ENCODE measurements around the gene SLC35F5.
"Not testable (repeated sequence)": the region's sequence is repeated elsewhere in the genome, so short reads cannot be mapped to it uniquely, and the experiment has no call there.

Gene SLC35F5

DNA sequence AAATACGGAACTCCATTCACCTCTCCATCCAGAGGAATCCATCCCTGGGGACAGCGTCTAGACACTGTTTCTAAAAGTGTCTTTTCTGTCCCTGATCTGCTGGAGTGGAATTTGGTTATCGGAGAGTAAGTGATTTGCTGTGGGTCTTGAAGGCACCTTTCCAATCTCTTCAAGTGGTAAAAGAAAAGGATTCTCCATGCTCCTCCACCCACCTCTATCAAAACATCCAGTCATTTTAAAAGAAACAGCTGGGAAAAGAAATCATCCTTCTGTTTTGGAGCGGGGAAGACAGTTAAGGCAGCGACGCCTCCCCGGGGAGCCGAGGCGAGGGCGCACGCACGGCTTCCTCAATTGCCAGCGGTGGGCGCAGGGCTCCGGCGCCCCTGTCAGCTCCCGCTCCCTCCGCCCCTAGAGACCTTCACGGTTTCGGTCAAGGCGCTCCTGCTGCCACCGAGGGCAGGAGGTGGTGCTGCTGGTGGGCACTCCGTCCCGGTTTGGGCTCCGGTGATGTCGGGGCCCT is 547 bp downstream of the SLC35F5 start:
- DNase-seq (ENCODE audit: low spot score), result no peak
- no peak for FAIRE-seq

DNA sequence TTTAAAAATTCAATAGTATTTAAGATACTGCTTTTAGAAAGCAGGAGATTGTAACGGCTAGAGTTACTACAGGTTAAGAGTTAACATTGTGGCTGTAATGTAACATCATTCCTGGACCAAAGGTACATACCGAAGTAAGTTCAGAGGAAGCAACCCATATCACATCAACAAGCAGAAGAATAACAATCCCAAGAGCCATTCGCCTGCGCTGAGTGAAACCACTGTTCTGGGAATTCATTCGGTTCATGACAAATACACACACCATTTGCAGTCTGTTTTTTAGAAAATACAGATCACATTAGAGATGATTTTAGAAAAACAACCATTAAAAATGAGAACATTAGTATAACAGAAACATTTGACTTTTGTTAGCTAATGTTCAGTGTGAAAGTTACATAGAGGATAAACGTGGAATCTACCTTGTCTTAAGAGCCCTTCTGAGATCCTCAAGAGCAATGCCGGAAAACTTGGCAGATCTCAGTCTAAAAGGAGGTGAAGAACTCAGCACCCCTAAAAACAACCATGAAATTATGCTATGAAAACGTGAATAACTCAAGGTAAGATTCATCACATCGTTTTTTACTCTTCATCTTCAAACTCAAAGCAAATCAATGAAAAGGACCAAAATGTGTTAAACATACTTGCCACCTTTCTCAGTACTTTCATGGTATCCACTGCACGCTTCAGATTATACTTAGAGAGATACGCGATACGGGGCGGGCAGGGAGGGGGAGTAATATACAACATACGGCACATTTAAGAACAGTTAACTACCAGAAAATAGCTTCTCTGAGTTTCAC is 1.2 kb downstream of the SLC35F5 start:
- FAIRE-seq (no peak), DNase-seq (ENCODE audit: low spot score) (no peak)

DNA sequence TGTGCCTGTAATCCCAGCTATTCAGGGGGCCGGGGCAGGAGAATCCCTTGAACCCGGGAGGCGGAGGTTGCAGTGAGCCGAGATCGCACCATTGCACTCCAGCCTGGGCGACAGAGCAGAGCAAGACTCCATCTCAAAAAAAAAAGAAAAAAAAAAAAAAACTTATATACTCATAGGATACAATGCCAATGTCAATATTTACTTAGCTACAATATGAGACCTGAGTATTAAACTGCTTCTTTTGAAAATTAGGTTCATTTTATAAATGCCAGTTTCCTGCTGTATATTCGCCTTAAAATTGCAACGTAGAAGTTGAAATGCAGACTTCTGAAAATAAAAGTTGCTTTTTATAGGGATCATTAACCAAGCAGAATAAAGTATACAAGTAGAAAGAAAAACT is 2.3 kb downstream of the SLC35F5 start:
- DNase-seq (ENCODE audit: low spot score), result no peak
- no peak for FAIRE-seq

DNA sequence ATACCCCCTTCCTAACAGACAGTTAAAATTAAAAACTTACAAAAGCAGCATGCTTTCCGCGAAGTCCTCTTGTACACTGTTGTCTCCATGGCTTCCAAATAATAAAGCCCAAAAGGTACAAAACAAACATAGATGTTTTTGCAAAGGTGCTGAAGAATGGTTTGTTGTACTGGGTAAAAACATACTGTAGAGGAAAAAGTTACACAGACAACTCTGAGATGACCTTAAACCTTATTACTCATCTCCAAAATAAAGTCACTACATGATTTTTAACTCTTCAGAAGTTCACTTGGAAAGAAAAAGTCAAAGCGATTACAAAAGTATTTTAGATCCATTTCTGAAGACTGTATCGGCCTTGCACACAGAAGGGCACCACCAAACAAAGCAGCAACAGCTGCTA is 6.1 kb downstream of the SLC35F5 start:
- DNase-seq (ENCODE audit: low spot score), result no peak
- FAIRE-seq, result no peak

DNA sequence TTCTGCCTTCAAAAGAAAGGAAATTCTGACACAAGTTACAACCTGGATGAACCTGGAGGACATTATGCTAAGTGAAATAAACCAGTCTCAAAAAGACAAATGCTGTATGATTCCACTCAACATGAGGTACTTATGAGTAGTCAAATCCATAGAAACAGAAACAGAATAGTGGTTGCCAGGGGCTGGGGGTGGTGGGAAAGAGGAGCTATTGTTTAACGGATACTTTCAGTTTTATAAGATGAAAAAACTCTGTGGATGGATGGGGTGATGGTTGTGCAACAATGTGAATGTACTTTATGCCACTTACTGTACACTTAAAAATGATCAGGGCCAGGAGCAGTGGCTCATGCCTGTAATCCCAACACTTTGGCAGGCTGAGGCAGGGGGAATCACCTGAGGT is 15.4 kb downstream of the SLC35F5 start:
- FAIRE-seq, result no peak

DNA sequence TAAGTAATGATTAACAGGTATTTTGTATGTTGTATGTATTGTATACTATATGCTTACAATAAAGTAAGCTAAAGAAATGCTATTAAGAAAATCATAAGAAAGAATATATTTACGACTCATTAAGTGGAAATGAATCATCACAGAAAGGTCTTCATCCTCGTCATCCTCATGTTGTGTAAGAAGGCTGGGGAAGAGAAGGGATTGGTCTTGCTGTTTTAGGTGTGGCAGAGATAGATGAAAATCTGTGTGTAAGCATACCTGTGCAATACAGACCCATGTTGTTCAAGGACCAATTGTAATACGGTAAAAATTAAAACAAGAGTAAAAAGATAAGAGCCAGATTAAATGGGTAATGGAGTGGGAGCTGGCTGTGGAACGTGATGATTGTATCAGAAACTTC is 16.6 kb downstream of the SLC35F5 start:
- FAIRE-seq (no peak), DNase-seq (ENCODE audit: low spot score) (no peak)

More for the DNA sequence above, 15.4 kb downstream of the SLC35F5 start:
- DNase-seq (ENCODE audit: low spot score), result no peak

DNA sequence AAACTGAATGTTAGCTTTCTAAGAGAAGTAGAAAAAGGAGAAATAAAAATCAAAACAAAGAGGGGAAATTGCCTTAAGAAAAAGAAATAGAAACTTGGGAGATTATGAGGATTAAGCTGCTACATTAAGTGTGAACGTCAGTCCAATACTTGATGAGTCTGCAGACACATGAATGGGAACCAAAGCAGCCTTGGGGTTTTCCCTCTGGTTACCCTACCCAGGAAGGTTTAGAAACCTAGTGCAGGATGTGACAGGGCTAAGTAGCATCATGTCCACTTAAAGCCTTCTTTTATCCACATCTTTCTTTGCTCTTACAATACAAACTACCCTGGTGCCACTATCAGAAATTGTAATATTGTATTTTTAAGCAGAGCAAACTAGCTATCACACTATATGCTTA is 22.3 kb downstream of the SLC35F5 start:
- FAIRE-seq, result no peak
- DNase-seq (ENCODE audit: low spot score), result no peak

DNA sequence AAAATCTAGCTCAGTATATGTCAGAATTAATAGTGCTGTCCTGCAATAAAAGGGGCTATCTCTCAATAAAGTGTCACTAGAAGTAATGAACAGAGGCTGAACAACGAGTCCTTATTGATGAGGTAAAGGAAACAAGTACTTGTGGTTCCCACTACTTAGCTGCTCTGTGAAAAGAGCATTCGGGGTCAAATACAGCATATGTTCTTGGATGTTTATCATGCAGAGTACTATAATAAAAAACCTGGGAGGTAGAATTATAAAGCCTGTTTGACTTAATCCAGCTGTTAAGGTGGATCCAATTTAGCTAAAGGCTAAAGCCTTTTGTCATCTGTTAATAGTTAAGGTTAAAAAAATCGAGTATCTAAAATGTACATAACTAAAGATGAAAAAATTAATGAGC is 32.4 kb downstream of the SLC35F5 start:
- DNase-seq (ENCODE audit: low spot score), result no peak
- no peak for FAIRE-seq

DNA sequence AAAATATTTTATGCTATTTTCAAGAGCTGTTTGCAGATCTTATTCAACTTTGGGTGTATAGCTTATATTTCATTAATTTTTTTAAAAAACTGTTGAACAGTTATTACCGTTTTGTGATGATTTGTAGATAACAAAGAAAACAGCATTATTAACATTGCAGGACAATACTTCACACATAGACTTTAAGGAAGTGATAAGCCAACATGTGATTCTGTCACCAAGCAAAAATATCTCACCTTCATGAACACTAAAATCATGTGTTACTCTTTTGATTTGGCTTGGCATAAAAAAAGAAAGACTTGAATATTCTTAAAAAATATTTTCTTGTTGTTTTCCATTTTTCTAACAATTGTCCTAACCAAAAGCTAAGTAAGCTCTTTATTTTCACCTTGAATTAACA is 33.0 kb downstream of the SLC35F5 start:
- FAIRE-seq (no peak), DNase-seq (ENCODE audit: low spot score) (no peak)

DNA sequence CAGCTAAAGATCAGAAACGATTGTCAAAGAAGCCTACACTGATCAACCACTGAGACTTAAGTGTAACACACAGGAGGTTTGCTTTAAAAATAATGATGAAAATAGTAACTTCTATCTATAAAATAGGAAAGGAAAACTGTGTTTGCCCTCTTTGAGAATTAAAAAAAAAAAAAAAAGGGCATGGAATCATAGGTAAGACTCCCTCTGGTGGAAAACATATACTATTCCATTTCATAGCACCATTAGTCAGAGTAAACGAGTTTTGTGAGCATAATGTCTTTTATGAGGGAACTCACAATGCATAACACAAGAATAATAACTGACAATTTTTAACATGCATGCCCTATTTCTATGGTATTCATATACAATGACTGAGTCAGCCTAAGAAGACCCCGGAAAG is 36.3 kb downstream of the SLC35F5 start:
- FAIRE-seq (no peak), DNase-seq (ENCODE audit: low spot score) (peak; percentile 32)

DNA sequence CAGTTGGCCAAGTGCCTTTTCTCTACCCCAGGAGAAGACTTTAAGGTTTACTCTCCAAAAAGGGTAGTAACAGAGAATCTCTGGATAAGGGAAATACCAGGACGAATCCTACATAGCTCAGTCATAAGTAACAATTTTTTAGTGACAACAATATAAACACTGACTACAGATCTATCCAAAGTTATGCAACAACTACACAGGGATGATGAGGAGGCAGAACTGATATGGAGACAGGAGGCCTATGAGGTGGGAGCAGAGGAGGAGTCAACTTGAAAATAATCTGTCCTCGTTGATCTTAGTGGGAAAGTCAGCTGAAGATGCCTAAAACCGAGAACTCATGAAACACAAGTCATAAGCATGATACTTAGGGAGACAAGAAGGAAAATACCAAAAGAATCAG is 40.2 kb downstream of the SLC35F5 start:
- DNase-seq (ENCODE audit: low spot score) (no peak), FAIRE-seq (no peak)

DNA sequence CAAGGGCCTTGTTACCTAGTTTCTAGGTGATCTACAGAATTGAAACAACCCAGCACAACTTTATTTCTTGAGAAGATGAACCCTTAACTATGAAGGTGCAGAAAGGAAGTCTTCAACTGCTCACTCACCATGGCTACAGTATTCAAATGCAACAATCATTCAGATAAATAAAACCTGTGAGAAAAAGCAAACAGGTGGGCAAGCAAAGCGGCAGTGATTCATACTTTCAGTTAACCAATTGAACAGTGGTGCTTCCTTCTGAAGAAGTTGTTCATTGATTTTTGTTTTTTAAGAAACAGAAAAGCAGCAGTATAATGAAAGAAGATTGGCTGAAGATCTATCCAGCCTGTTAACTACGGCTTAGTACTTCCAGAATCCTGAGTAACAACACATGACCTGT is 43.5 kb downstream of the SLC35F5 start:
- FAIRE-seq (no peak), DNase-seq (ENCODE audit: low spot score) (no peak)

DNA sequence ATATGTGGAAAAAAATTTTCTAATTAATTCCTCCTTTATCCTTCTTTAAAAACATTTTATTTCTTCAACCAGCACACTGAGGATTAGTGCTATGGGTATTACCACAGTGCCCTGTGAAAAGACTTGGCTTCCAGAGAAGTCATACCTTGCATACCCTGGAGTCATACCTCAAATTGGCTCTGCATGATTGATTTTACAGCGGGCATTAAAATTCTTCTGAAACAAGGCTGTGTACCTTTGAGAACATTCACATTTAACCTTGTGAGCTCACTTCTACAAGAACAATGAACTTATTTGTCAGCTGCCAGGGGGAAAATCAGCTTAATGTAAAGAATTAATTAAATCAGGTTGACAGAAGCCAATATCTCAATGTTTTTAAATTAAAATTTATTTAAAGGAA is 44.6 kb downstream of the SLC35F5 start:
- DNase-seq (ENCODE audit: low spot score) (no peak), FAIRE-seq (no peak)

DNA sequence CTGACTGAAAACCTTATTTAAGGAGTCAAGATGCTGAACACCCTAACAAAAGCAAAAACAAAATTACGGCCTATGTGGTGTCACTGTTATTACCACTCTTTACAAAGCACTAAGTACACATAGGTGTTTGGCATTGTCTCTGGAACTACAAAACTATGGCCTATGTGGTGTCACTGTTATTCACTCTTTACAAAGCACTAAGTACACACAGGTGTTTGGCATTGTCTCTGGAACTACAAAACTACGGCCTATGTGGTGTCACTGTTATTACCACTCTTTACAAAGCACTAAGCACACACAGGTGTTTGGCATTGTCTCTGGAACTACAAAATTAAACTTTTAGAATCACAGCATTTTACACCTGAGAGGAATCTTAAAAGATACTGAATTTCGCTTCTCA is 47.4 kb downstream of the SLC35F5 start:
- no peak for DNase-seq (ENCODE audit: low spot score)
- FAIRE-seq, result no peak

DNA sequence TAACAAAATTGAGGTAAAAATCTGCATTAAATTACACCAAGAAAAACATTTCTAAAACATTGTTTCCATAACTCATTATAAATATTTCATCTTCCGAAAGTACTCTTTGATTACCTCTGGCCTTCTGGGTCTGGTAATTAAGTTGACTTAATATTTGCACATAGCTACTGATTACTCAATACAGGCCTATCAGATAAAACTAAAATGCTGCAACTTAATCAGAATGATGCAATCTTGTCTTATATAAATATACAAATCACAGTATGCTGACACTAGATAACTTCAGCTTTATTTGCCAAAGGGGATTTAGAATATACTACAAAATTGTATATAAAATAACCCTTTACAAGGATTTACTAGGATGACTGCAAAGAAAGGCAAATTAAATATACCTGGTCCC is 49.3 kb downstream of the SLC35F5 start:
- FAIRE-seq (no peak), DNase-seq (ENCODE audit: low spot score) (no peak)

DNA sequence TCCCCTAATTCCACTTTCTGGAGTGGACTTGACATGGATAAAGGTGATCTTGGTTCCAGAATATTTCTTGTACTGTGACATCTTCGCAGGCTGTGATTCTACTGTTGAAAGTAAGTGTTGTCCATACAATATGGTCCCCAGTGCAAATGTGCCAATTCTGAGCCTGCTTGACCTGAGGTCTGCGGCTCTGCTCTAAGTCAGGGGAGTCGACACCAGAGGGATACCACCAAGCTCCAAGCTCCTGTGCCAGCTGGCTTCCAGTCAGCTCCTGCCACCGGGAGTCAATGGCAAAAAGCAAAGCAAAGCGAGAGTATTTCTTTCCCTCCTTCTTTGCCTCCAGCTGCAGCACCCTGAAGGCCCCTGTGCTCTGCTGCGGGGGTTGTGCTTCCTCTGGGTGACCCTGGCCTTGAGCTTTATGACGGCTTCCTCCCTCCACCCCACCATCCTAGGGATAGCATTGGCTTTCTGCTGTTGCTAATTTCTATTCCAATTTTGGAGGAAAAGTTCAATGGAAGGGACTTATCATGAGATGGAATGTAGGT is 50.4 kb downstream of the SLC35F5 start:
- no peak for DNase-seq (ENCODE audit: low spot score)
- FAIRE-seq, result no peak

DNA sequence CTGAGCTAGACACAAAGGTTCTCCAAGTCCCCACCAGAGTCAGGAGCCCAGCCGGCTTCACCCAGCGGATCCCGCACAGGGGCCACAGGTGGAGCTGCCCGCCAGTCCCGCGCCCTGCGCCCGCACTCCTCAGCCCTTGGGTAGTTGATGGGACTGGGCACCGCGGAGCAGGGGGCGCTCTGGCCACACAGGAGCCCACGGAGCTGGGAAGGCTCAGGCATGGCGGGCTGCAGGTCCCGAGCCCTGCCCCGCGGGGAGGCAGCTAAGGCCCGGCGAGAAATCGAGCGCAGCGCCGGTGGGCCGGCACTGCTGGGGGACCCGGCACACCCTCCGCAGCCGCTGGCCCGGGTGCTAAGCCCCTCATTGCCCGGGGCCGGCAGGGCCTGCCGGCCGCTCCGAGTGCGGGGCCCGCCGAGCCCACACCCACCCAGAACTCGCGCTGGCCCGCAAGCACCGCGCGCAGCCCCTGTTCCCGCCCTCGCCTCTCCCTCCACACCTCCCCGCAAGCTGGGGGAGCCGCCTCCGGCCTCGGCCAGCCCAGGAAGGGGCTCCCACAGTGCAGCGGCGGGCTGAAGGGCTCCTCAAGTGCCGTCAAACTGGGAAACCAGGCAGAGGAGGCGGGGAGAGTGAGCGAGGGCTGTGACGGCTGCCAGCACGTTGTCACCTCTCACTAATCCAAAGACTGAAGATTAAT is 52.0 kb downstream of the SLC35F5 start:
- not testable (repeated sequence) for DNase-seq (ENCODE audit: low spot score); FAIRE-seq

DNA sequence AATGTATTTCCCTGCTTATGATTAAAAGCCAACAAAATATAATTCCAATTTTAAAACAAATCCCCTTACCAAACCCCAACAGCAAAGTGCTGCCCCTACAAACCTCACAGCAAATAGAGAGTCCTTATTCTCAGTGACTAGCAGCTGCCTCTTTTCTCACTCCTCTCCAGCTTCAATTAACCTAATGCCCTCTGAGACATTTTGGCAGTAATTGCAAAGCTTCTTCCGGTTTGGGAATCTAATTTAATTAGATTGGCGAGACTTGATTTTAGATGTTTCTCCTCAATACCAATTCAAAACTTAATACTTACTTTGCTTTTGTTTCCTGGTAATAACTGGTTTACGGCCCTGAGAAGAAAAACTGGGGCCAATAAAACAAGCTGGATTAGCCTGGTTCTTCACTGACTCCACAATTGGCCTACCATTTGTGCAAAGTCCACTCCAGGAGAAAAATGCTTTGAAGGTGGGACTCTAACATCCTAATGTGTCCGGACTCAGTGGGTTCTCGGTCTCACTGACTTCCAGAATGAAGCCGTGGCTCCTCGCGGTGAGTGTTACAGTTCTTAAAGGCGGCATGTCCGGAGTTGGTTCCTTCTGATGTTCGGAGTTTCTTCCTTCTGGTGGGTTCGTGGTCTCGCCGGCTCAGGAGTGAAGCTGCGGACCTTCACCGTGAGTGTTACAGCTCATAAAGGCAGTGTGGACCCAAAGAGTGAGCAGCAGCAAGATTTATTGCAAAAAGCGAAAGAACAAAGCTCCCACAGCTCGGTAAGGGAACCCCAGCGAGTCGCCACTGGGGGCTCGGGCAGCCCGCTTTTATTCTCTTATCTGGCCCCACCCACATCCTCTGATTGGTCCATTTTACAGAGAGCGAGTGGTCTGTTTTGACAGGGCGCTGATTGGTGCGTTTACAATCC is 52.8 kb downstream of the SLC35F5 start:
- DNase-seq (ENCODE audit: low spot score), result no peak
- no peak for FAIRE-seq

DNA sequence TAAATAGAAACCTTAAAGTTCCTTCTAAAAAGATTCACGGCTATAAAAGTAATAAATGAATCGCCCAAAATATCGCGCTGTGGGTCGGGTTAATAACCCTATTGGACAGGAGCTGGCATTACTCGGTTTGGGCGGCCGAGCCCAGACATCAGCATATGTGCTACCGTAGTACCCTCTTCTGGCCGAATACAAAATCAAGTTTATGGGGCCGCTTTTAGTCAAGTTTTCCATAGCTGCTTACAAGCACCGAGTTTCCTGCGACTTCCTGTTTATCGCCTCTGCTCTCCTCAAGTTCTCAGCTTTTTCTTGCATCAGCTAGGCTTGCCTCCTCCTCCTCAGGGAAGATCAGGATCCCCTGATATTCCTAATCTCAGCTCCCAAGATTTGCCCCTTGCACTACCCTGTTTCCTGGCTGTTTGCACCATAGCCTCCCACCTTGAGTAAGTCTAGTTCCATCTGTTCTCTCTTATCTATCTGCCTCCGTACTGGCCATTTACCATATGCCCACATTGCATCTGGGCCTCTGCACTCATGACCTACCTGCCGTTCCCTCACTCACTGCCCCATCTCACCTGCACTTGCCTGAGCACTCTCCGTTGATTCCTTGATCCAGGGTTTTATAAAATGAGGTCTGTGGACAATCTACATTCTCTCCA is 56.1 kb downstream of the SLC35F5 start:
- no peak for FAIRE-seq
- DNase-seq (ENCODE audit: low spot score), result no peak

DNA sequence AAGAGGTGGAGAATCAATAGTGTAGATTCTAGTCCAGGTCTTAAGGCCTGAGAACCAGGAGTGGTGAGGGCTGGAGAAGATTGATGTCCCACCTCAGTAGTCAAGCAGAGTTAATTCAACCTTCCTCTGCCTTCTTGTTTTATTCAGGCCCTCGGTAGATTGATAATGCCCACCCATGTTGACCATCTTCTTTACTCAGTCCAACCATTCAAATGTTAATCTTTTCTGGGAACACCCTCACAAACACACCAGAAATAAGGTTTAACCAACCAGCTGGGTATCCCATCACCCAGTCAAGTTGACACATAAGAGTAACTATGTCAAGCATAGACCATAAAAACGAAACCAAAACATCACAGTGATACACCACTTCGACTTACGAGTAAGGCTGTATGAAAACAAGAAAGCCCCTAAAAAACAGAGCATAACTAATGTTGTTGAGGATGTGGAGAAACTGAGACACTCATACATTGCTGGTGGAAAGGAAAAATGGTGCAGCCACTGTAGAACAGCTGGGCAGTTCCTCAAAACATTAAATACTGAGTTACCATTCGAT is 57.5 kb downstream of the SLC35F5 start:
- DNase-seq (ENCODE audit: low spot score), result no peak
- FAIRE-seq, result peak; percentile 74

DNA sequence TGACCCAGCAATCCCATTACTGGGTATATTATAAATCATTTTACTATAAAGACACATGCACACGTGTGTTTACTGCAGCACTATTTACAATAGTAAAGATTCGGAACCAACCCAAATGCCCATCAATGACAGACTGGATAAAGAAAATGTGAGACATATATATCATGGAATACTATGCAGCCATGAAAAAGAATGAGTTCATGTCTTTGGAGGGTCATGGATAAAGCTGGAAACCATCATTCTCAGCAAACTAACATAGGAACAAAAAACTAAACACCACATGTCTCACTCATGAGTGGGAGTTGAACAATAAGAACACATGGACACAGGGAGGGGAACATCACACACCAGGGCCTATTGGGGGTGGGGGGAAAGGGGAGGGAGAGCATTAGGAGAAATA is 58.2 kb downstream of the SLC35F5 start:
- not testable (repeated sequence) for DNase-seq (ENCODE audit: low spot score); FAIRE-seq
